Uterus (tissue), 4 donors: ENCODE measurements around the gene CACNA1E. TPM values are rescaled to one million over a fixed set of nuclear protein-coding genes. Genes with fewer than 3 reads are reported as not detected.

Source experiments
- DNase-seq, 2 donors: peaks; one replicate each; pipeline ENCODE4 v3.0.0-alpha.2; 2019 to 2020
- H3K27ac ChIP-seq, 2 donors: fragments of 200-600 bp; sonication (generic); 1 replicate in 1 of 2; 2 replicates in 1 of 2; pipeline ENCODE4 v1.5.1; 2016 to 2018
- H3K27me3 ChIP-seq, 2 donors: fragments of 200-600 bp; sonication (generic); one replicate each; pipeline ENCODE4 v1.5.1; 2018 to 2019; ENCODE audit warnings: control low read depth in 1 of 2
- H3K36me3 ChIP-seq, 2 donors: fragments of 200-600 bp; sonication (generic); one replicate each; pipeline ENCODE4 v1.5.1; 2019; ENCODE audit warnings: control low read depth in 1 of 2
- H3K4me1 ChIP-seq, 2 donors: fragments of 200-600 bp; sonication (generic); one replicate each; pipeline ENCODE4 v1.5.1; 2018 to 2019; ENCODE audit warnings: control low read depth in 1 of 2
- H3K4me3 ChIP-seq, 2 donors: fragments of 200-600 bp; sonication (generic); 1 replicate in 1 of 2; 2 replicates in 1 of 2; pipeline ENCODE4 v1.5.1; 2018 to 2019; ENCODE audit warnings: mild to moderate bottlenecking in 1 of 2
- H3K9me3 ChIP-seq, 2 donors: fragments of 200-600 bp; sonication (generic); one replicate each; pipeline ENCODE4 v1.5.1; 2019; ENCODE audit warnings: control low read depth in 1 of 2
- POLR2A ChIP-seq, 2 donors: fragments of 450-650 bp; IDR thresholded peaks; one replicate each; pipeline ENCODE4 v1.6.1; 2016; ENCODE audit warnings: antibody characterized with exemption in 2 of 2, mild to moderate bottlenecking in 1 of 2, moderate library complexity in 1 of 2
- intact Hi-C: fragments of 100-400 bp; cut with DNase I; formaldehyde crosslinking; loops from one replicate; pipeline ENCODE4 v1.15.1; 2023; ENCODE audit warnings: low total_unique reads
- total RNA-seq, 4 donors: library from RNA; depleted of rRNA in 3 of 4; stranded (reverse); fragments of >200 nt in 3 of 4; gene quantifications; one replicate each; pipeline versions ENCODE4 v1.1.0 to v1.2.4, GENCODE V29; 2014 to 2023
- TF ChIP-seq, protein P1 (sequence below), 4 experiments: fragments of 200-600 bp in 2 of 4; fragments of 450-650 bp in 2 of 4; sonication (generic) in 2 of 4; IDR thresholded peaks; one replicate each; pipeline ENCODE4 v1.5.1; 2016 to 2019; ENCODE audit warnings: antibody characterized with exemption in 4 of 4, mild to moderate bottlenecking in 2 of 4, moderate library complexity in 1 of 4
- donor health status: DM: yes; HTN: yes; CAD: no.

Gene CACNA1E
- total RNA-seq, 4 donors from 2014 or later = 0.12 to 3.4 TPM; not detected in 2

DNA sequence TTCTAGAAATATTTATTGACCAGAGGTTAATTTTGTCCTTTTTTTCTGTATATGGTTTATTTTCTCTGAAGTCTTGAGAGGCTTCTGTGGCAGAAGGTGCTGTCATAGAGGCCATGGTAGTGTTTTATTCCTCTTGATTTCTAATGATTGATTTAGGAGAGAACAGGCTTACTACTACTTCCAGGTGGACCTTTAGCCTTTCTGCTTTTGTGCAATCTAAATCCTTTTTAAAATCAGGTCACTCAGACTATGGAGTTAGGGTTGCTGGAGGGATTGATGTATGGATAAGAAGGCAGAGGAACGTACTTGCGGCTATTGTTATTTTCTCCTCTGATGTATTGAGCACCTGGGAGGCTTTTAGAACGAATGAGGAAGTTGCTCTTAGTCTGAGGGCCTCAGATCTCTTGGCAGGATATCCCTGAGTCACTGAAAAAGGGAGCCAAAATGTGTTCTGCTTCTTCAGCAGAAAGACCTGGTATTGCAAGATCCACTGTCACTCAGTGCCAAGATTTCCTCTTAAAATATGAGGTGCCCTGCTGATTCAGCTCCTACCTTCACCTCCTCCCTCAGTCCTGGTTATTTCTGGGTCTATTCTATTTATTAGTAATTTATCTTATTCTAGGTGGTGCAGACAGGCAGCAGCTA lies 300.8 kb downstream of the CACNA1E start:
- intact Hi-C loops = no loop called here
- no peaks in the 10 kb centered on the region for H3K27me3 ChIP-seq
- DNase-seq = no peak

DNA sequence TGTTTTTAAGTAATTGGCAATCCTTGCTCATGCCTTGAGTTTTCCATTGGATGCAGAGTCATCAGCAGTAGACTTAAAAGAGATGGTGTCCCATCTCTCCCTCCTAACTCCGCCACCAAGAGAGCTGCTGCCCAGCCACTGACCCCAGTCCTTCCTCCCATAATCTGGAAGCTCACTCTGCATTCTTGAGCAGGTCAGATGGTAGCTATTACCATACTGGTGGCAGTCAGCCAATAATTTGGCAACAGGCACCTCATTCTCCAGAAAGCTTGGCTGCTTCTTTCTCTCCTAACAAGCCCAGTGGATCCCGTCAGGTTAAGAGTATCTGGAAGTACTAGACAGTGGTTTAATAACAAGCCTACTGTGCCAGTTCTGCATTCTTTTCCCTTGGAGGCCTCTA lies 306.1 kb downstream of the CACNA1E start:
- Histone ChIP-seq H3K4me1 (no peaks in the 10 kb centered on the region), H3K9me3 (no peaks in the 10 kb centered on the region), H3K4me3 (no peak overlapping the region), H3K27ac (no peak overlapping the region), H3K27me3 (no peaks in the 10 kb centered on the region), H3K36me3 (no peaks in the 10 kb centered on the region)
- no peak for TF ChIP-seq POLR2A (IDR thresholded peaks at IDR 0.05)
- TF ChIP-seq, protein P1, sequence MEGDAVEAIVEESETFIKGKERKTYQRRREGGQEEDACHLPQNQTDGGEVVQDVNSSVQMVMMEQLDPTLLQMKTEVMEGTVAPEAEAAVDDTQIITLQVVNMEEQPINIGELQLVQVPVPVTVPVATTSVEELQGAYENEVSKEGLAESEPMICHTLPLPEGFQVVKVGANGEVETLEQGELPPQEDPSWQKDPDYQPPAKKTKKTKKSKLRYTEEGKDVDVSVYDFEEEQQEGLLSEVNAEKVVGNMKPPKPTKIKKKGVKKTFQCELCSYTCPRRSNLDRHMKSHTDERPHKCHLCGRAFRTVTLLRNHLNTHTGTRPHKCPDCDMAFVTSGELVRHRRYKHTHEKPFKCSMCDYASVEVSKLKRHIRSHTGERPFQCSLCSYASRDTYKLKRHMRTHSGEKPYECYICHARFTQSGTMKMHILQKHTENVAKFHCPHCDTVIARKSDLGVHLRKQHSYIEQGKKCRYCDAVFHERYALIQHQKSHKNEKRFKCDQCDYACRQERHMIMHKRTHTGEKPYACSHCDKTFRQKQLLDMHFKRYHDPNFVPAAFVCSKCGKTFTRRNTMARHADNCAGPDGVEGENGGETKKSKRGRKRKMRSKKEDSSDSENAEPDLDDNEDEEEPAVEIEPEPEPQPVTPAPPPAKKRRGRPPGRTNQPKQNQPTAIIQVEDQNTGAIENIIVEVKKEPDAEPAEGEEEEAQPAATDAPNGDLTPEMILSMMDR (IDR thresholded peaks at IDR 0.05) = no peak
- DNase-seq = no peak
- intact Hi-C loops = no loop called here

More for the DNA sequence above, 300.8 kb downstream of the CACNA1E start:
- Histone ChIP-seq H3K4me1 (no peaks in the 10 kb centered on the region), H3K4me3 (no peak overlapping the region), H3K36me3 (no peaks in the 10 kb centered on the region), H3K9me3 (no peaks in the 10 kb centered on the region), H3K27ac (no peak overlapping the region)
- TF ChIP-seq, protein P1 (IDR thresholded peaks at IDR 0.05) = no peak
- no peak for TF ChIP-seq POLR2A (IDR thresholded peaks at IDR 0.05)

DNA sequence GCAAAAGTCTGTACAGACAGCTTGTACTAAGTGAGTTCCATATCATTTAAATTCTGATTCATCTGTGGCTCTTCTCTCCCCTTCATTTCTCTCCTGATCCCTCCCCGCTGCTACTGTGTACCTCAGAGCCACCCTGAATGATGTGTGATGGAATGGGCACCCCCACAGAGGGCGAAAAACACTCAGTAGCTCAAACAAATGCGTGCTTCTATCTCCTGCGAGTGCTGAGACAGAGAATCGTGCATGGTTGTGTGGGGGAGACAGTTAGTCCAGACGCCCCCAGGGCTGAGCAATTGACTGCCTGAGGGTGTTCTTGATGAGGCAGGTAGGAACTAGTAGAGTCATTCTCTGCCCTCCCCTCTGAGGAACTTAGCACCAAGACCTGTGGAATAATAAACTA lies 308.4 kb downstream of the CACNA1E start:
- TF ChIP-seq, protein P1 (IDR thresholded peaks at IDR 0.05) = no peak
- no peak for TF ChIP-seq POLR2A (IDR thresholded peaks at IDR 0.05)
- Histone ChIP-seq H3K27ac (no peak overlapping the region), H3K4me3 (no peak overlapping the region), H3K4me1 (no peaks in the 10 kb centered on the region), H3K27me3 (no peaks in the 10 kb centered on the region), H3K9me3 (no peaks in the 10 kb centered on the region), H3K36me3 (no peaks in the 10 kb centered on the region)
- DNase-seq = no peak
- intact Hi-C loops = no loop called here

DNA sequence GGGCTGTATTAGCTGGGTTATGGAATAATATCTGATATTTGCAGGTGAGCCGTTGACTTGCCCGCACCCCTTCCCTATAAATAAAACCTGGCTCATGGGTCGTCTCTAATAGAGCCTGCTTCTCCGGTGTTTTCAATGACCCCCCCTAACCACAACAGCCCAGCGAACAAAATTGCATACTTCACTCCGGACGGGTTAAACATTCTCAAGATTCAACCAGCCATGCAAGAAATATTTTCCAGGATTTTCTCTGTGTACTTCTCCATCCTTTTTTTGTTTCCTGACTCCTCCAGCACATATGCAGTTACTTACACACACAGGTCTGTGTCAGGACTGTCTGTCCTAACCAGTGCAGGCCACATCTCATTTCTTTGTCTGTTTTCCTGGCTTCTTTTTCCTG lies 310.5 kb downstream of the CACNA1E start:
- H3K27me3 ChIP-seq = no peaks in the 10 kb centered on the region
- TF ChIP-seq POLR2A (IDR thresholded peaks at IDR 0.05) = no peak
- no peaks in the 10 kb centered on the region for H3K9me3 ChIP-seq
- H3K36me3 ChIP-seq = no peaks in the 10 kb centered on the region
- H3K4me1 ChIP-seq = no peaks in the 10 kb centered on the region
- DNase-seq = no peak
- intact Hi-C loops = no loop called here
- H3K4me3 ChIP-seq = no peak overlapping the region
- no peak overlapping the region for H3K27ac ChIP-seq

DNA sequence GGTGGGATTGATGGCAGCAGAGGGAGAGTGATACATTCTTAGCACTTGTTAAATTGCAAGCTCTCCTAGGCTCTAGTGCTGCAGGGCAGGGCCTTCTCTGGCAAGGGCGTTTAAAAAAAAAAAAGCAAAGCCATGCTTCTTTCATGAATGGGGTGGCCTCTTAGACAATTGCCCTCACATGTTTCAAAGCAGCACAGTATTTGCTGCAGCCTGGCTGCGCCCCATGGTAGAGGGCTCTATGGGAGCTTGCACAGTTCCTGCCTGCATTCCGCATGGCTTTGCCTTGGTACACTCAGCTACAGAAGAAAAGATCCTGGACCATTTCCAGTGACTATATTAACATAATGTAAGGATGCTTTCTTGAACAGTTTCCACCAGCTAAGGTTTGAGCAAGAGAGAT lies 311.0 kb downstream of the CACNA1E start:
- Histone ChIP-seq H3K4me3 (no peak overlapping the region), H3K4me1 (no peaks in the 10 kb centered on the region), H3K36me3 (no peaks in the 10 kb centered on the region), H3K27me3 (no peaks in the 10 kb centered on the region), H3K27ac (no peak overlapping the region), H3K9me3 (no peaks in the 10 kb centered on the region)
- intact Hi-C loops = no loop called here
- DNase-seq = no peak
- TF ChIP-seq, protein P1 (IDR thresholded peaks at IDR 0.05) = no peak
- TF ChIP-seq POLR2A (IDR thresholded peaks at IDR 0.05) = no peak
